Ectodermal cell (in vitro differentiated cells): ENCODE results near the gene ABCA10.

ENCODE experiments used
- H3K27ac ChIP-seq: 2 replicates; pipeline ENCODE4 v1.7.0; 2013; ENCODE audit warnings: mild to moderate bottlenecking, low read depth, low read length; ENCODE audit not compliant: insufficient read depth, poor library complexity, severe bottlenecking
- H3K27me3 ChIP-seq: 2 replicates; pipeline ENCODE4 v1.7.0; 2013; ENCODE audit warnings: mild to moderate bottlenecking, low read length; ENCODE audit not compliant: insufficient read depth, control insufficient read depth, poor library complexity, severe bottlenecking
- H3K36me3 ChIP-seq: one replicate; pipeline ENCODE4 v1.7.0; 2013; ENCODE audit warnings: low read length; ENCODE audit not compliant: control insufficient read depth, insufficient read depth
- H3K4me1 ChIP-seq: one replicate; pipeline ENCODE4 v1.7.0; 2013; ENCODE audit warnings: low read length; ENCODE audit not compliant: control insufficient read depth, insufficient read depth
- H3K4me3 ChIP-seq: 2 replicates; pipeline ENCODE4 v1.7.0; 2013; ENCODE audit warnings: low read depth, low read length, control low read depth; ENCODE audit not compliant: insufficient read depth
- H3K9me3 ChIP-seq: 2 replicates; pipeline ENCODE4 v1.7.0; 2013; ENCODE audit warnings: mild to moderate bottlenecking, low read length, moderate library complexity; ENCODE audit not compliant: control insufficient read depth
- WGBS, 2 experiments: methylation state at CpG; one replicate each; pipeline ENCODE4 v1.1.7; 2013; ENCODE audit warnings: missing lambda C conversion rate in 2 of 2; 5-methylcytosine and 5-hydroxymethylcytosine counted together

ABCA10 gene

DNA sequence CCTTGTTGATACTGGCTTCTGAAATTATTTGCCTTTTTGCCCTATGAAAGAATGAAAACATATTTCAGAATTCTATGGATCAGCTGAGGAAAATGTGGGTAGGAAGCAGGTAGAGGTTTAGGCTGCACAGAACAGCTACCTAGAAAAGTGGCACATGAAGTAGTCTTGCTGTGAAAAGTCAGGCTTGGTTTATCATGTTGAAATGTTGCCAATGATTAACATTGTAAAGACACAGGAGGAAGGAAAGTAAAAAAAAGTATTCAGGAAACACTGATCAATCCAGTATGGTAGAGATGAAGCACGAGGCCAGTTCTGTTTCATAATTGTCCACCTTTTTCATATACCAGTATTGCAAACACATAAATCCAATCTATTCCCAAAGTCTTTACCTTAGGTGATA is 116.8 kb downstream of the ABCA10 start:
- Histone ChIP-seq H3K36me3 (no peaks in the 10 kb centered on the region), H3K27ac (no peak overlapping the region), H3K4me3 (no peak overlapping the region), H3K9me3 (no peaks in the 10 kb centered on the region), H3K4me1 (no peaks in the 10 kb centered on the region), H3K27me3 (no peaks in the 10 kb centered on the region)
- WGBS, 2 experiments = 87 to 93% methylated on average over 1 of the region's 1 CpG

- H3K9me3 ChIP-seq = no peaks in the 10 kb centered on the region
- no peak overlapping the region for H3K27ac ChIP-seq
- 92 to 93% methylated on average over 9 of the region's 10 CpGs for WGBS, 2 experiments
- H3K27me3 ChIP-seq = no peaks in the 10 kb centered on the region
- H3K4me1 ChIP-seq = no peaks in the 10 kb centered on the region
- H3K4me3 ChIP-seq = no peak overlapping the region
- no peaks in the 10 kb centered on the region for H3K36me3 ChIP-seq
Measured at GRCh38 chr17:69105907-69106730, 122.5 kb downstream of the ABCA10 start.

GRCh38 chr17:69103557-69104233 is 124.9 kb downstream of the ABCA10 start:
- no peak overlapping the region for H3K4me3 ChIP-seq
- H3K36me3 ChIP-seq = no peaks in the 10 kb centered on the region
- H3K27me3 ChIP-seq = no peaks in the 10 kb centered on the region
- H3K27ac ChIP-seq = no peak overlapping the region
- 93 to 94% methylated on average over 9 of the region's 9 CpGs for WGBS, 2 experiments
- peaks cover 2% of the 10 kb centered on the region for H3K9me3 ChIP-seq
- no peaks in the 10 kb centered on the region for H3K4me1 ChIP-seq

DNA sequence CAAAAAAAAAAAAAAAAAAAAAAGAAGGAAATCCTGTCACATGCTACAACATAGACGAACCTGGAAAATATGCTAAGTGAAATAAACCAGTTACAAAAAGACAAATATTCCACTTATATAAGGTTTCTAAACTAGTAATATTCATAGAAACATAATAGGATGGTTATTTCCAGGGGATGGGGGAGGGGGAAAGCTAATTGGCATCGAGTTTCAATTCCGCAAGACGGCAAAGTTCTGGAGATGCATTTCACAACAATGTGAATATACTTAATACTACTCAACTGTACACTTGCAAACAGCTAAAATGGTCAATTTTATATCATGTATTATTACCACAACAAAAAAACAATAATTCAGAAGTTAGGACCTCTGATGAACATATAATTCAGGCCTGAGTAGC is 130.0 kb downstream of the ABCA10 start:
- WGBS, 2 experiments = 97% methylated on average over 3 of the region's 4 CpGs; no CpG with 5 or more reads in 1 of the 2 experiments
- Histone ChIP-seq H3K27me3 (no peaks in the 10 kb centered on the region), H3K36me3 (no peaks in the 10 kb centered on the region), H3K9me3 (peaks cover 2% of the 10 kb centered on the region), H3K27ac (no peak overlapping the region), H3K4me1 (no peaks in the 10 kb centered on the region), H3K4me3 (no peak overlapping the region)
